Tibial nerve (tissue), 3 donors: ENCODE results near the gene PADI4.

Experiments used
- POLR2A ChIP-seq, 2 donors: fragments of 450-650 bp; IDR thresholded peaks; one replicate each; pipeline ENCODE4 v1.6.1; 2017; ENCODE audit warnings: antibody characterized with exemption in 2 of 2, mild to moderate bottlenecking in 2 of 2, moderate library complexity in 2 of 2
- TF ChIP-seq, protein P1 (sequence below), 5 experiments: fragments of 200-600 bp in 3 of 5; fragments of 450-650 bp in 2 of 5; sonication (generic) in 3 of 5; IDR thresholded peaks; one replicate each; pipeline ENCODE4 v1.5.1; 2016 to 2019; ENCODE audit warnings: antibody characterized with exemption in 5 of 5, mild to moderate bottlenecking in 3 of 5, moderate library complexity in 2 of 5

DNA sequence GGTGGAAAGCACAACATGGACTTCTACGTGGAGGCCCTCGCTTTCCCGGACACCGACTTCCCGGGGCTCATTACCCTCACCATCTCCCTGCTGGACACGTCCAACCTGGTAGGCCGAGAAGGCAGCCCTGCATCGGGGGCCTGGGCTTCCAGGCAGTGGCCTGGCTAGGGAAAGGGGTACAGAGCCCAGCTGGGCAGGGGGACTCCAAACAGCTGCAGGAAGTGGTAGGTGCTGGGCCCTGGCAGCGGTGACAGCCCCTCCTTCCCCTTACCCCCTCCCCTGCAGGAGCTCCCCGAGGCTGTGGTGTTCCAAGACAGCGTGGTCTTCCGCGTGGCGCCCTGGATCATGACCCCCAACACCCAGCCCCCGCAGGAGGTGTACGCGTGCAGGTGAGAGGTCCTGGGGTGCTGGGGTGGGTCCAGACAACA, 34.0 kb downstream of the PADI4 start:
- TF ChIP-seq, protein P1, sequence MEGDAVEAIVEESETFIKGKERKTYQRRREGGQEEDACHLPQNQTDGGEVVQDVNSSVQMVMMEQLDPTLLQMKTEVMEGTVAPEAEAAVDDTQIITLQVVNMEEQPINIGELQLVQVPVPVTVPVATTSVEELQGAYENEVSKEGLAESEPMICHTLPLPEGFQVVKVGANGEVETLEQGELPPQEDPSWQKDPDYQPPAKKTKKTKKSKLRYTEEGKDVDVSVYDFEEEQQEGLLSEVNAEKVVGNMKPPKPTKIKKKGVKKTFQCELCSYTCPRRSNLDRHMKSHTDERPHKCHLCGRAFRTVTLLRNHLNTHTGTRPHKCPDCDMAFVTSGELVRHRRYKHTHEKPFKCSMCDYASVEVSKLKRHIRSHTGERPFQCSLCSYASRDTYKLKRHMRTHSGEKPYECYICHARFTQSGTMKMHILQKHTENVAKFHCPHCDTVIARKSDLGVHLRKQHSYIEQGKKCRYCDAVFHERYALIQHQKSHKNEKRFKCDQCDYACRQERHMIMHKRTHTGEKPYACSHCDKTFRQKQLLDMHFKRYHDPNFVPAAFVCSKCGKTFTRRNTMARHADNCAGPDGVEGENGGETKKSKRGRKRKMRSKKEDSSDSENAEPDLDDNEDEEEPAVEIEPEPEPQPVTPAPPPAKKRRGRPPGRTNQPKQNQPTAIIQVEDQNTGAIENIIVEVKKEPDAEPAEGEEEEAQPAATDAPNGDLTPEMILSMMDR (IDR thresholded peaks at IDR 0.05), result no peak
- TF ChIP-seq POLR2A (IDR thresholded peaks at IDR 0.05), result no peak
